ENCODE data around the gene AGTPBP1. TPM values are rescaled to one million over a fixed set of nuclear protein-coding genes. Genes with fewer than 3 reads are reported as not detected.
A peak's percentile ranks its signal among the peaks of the same experiment; 100 is the strongest.

The AGTPBP1 gene
- total and polyA plus RNA-seq, 3 experiments from 2014 or later, result 27.5 to 35.5 (median 30.2) TPM

- Mint-ChIP-seq H3K9me3 (no peaks in the 10 kb centered on the region), H3K4me3 (no peak overlapping the region), H3K36me3 (peaks cover 0 to 37% (median 13%) of the 10 kb centered on the region in 3 donors), H3K4me1 (peaks cover 6 to 18% (median 8%) of the 10 kb centered on the region in 3 donors), H3K27ac (no peak overlapping the region), H3K27me3 (no peaks in the 10 kb centered on the region)
- Histone ChIP-seq H3K36me3 (ENCODE audit: insufficient read depth, low read length) (no peaks in the 10 kb centered on the region), H3K4me3 (ENCODE audit: low read length) (no peak overlapping the region), H3K4me1 (ENCODE audit: insufficient read depth, low read length) (no peaks in the 10 kb centered on the region), H3K27ac (ENCODE audit: low read depth, low read length) (no peak overlapping the region), H3K27me3 (ENCODE audit: insufficient read depth, low read length, poor library complexity, severe bottlenecking) (no peaks in the 10 kb centered on the region), H3K9me3 (ENCODE audit: low read length) (no peaks in the 10 kb centered on the region)
- CTCF ChIA-PET, result no interaction called here
- POLR2A ChIA-PET, result no interaction called here
- no peak for DNase-seq
These were observed 124.5 kb downstream of the AGTPBP1 start for GRCh38 chr9:85617141-85617670.

- H3K27me3 Mint-ChIP-seq, result no peaks in the 10 kb centered on the region
- Histone ChIP-seq H3K27ac (ENCODE audit: low read depth, low read length) (no peak overlapping the region), H3K9me3 (ENCODE audit: low read length) (no peaks in the 10 kb centered on the region), H3K36me3 (ENCODE audit: insufficient read depth, low read length) (no peaks in the 10 kb centered on the region), H3K4me3 (ENCODE audit: low read length) (no peak overlapping the region), H3K4me1 (ENCODE audit: insufficient read depth, low read length) (no peaks in the 10 kb centered on the region), H3K27me3 (ENCODE audit: insufficient read depth, low read length, poor library complexity, severe bottlenecking) (no peaks in the 10 kb centered on the region)
- no peak overlapping the region for H3K4me3 Mint-ChIP-seq
- H3K9me3 Mint-ChIP-seq, result no peaks in the 10 kb centered on the region
- peaks cover 2 to 13% (median 6%) of the 10 kb centered on the region in 3 donors for H3K4me1 Mint-ChIP-seq
- H3K27ac Mint-ChIP-seq, result no peak overlapping the region
- POLR2A ChIA-PET, result no interaction called here
- CTCF ChIA-PET, result no interaction called here
- no peak for DNase-seq
- H3K36me3 Mint-ChIP-seq, result peaks cover 0 to 35% (median 11%) of the 10 kb centered on the region in 3 donors
These were observed 126.0 kb downstream of the AGTPBP1 start for GRCh38 chr9:85615792-85616191.

GRCh38 chr9:85610074-85610860, 131.5 kb downstream of the AGTPBP1 start:
- no peaks in the 10 kb centered on the region for H3K27me3 ChIP-seq (ENCODE audit: insufficient read depth, low read length, poor library complexity, severe bottlenecking)
- H3K4me1 ChIP-seq (ENCODE audit: insufficient read depth, low read length), result no peaks in the 10 kb centered on the region
- Mint-ChIP-seq H3K4me3 (peak overlapping the region in 4 of 7 donors; percentile 4 to 70 (median 48)), H3K27me3 (no peaks in the 10 kb centered on the region), H3K4me1 (peaks cover 8 to 29% (median 15%) of the 10 kb centered on the region in 3 donors), H3K36me3 (peaks cover 0 to 15% (median 6%) of the 10 kb centered on the region in 3 donors), H3K27ac (peak overlapping the region; percentile 10 to 91 (median 75)), H3K9me3 (no peaks in the 10 kb centered on the region)
- H3K9me3 ChIP-seq (ENCODE audit: low read length), result no peaks in the 10 kb centered on the region
- DNase-seq, result peak in 3 of 5 donors; percentile 50 to 55 (median 52)
- H3K27ac ChIP-seq (ENCODE audit: low read depth, low read length), result no peak overlapping the region
- H3K36me3 ChIP-seq (ENCODE audit: insufficient read depth, low read length), result no peaks in the 10 kb centered on the region
- ChIA-PET POLR2A (no interaction called here), CTCF (interaction anchor here (0.6 to 2.2 kb wide), 12 partner anchors 9 to 1214 kb away, joined by 3 to 22 read pairs (median 3); no protein-coding TSS in a partner anchor)
- no peak overlapping the region for H3K4me3 ChIP-seq (ENCODE audit: low read length)

- H3K4me3 ChIP-seq (ENCODE audit: low read length), result no peak overlapping the region
- no peaks in the 10 kb centered on the region for H3K9me3 ChIP-seq (ENCODE audit: low read length)
- H3K4me3 Mint-ChIP-seq, result no peak overlapping the region
- no peaks in the 10 kb centered on the region for H3K4me1 ChIP-seq (ENCODE audit: insufficient read depth, low read length)
- H3K4me1 Mint-ChIP-seq, result peaks cover 28 to 49% (median 48%) of the 10 kb centered on the region in 3 donors
- H3K27ac ChIP-seq (ENCODE audit: low read depth, low read length), result no peak overlapping the region
- H3K36me3 Mint-ChIP-seq, result peaks cover 14 to 37% (median 15%) of the 10 kb centered on the region in 3 donors
- no peak overlapping the region for H3K27ac Mint-ChIP-seq
- no peaks in the 10 kb centered on the region for H3K36me3 ChIP-seq (ENCODE audit: insufficient read depth, low read length)
- peaks cover 0 to 1% (median 0%) of the 10 kb centered on the region in 5 donors for H3K9me3 Mint-ChIP-seq
- POLR2A ChIA-PET, result no interaction called here
- H3K27me3 ChIP-seq (ENCODE audit: insufficient read depth, low read length, poor library complexity, severe bottlenecking), result no peaks in the 10 kb centered on the region
- CTCF ChIA-PET, result no interaction called here
- DNase-seq, result no peak
- no peaks in the 10 kb centered on the region for H3K27me3 Mint-ChIP-seq
These were observed 135.8 kb downstream of the AGTPBP1 start for GRCh38 chr9:85605905-85606304.

- ChIA-PET POLR2A (no interaction called here), CTCF (no interaction called here)
- no peak overlapping the region for H3K4me3 ChIP-seq (ENCODE audit: low read length)
- H3K4me1 ChIP-seq (ENCODE audit: insufficient read depth, low read length), result peaks cover 3% of the 10 kb centered on the region
- peaks cover 0 to 1% (median 0%) of the 10 kb centered on the region in 5 donors for H3K9me3 Mint-ChIP-seq
- peaks cover 14 to 39% (median 15%) of the 10 kb centered on the region in 3 donors for H3K36me3 Mint-ChIP-seq
- no peak overlapping the region for H3K4me3 Mint-ChIP-seq
- no peaks in the 10 kb centered on the region for H3K36me3 ChIP-seq (ENCODE audit: insufficient read depth, low read length)
- H3K4me1 Mint-ChIP-seq, result peaks cover 30 to 44% (median 42%) of the 10 kb centered on the region in 3 donors
- H3K27ac Mint-ChIP-seq, result peak overlapping the region in 1 of 8 donors; percentile 15
- no peak for DNase-seq
- no peak overlapping the region for H3K27ac ChIP-seq (ENCODE audit: low read depth, low read length)
- no peaks in the 10 kb centered on the region for H3K27me3 ChIP-seq (ENCODE audit: insufficient read depth, low read length, poor library complexity, severe bottlenecking)
- H3K27me3 Mint-ChIP-seq, result no peaks in the 10 kb centered on the region
- no peaks in the 10 kb centered on the region for H3K9me3 ChIP-seq (ENCODE audit: low read length)
These were observed 137.8 kb downstream of the AGTPBP1 start for GRCh38 chr9:85603936-85604335.

GRCh38 chr9:85602742-85603141, 139.0 kb downstream of the AGTPBP1 start:
- peaks cover 28 to 42% (median 39%) of the 10 kb centered on the region in 3 donors for H3K4me1 Mint-ChIP-seq
- H3K9me3 Mint-ChIP-seq, result peaks cover 0 to 1% (median 0%) of the 10 kb centered on the region in 5 donors
- peak overlapping the region in 1 of 7 donors; percentile 23 for H3K4me3 Mint-ChIP-seq
- Histone ChIP-seq H3K36me3 (ENCODE audit: insufficient read depth, low read length) (no peaks in the 10 kb centered on the region), H3K9me3 (ENCODE audit: low read length) (no peaks in the 10 kb centered on the region), H3K4me3 (ENCODE audit: low read length) (no peak overlapping the region), H3K27ac (ENCODE audit: low read depth, low read length) (no peak overlapping the region), H3K27me3 (ENCODE audit: insufficient read depth, low read length, poor library complexity, severe bottlenecking) (no peaks in the 10 kb centered on the region), H3K4me1 (ENCODE audit: insufficient read depth, low read length) (peaks cover 3% of the 10 kb centered on the region)
- H3K36me3 Mint-ChIP-seq, result peaks cover 14 to 38% (median 16%) of the 10 kb centered on the region in 3 donors
- peak overlapping the region in 1 of 8 donors; percentile 44 for H3K27ac Mint-ChIP-seq
- no peaks in the 10 kb centered on the region for H3K27me3 Mint-ChIP-seq
- ChIA-PET POLR2A (no interaction called here), CTCF (no interaction called here)
- DNase-seq, result no peak

- peaks cover 0 to 1% (median 0%) of the 10 kb centered on the region in 5 donors for H3K9me3 Mint-ChIP-seq
- peak overlapping the region in 3 of 7 donors; percentile 32 to 66 (median 34) for H3K4me3 Mint-ChIP-seq
- no peaks in the 10 kb centered on the region for H3K27me3 Mint-ChIP-seq
- no peak overlapping the region for H3K4me3 ChIP-seq (ENCODE audit: low read length)
- peaks cover 28 to 42% (median 36%) of the 10 kb centered on the region in 3 donors for H3K4me1 Mint-ChIP-seq
- DNase-seq, result peak in 3 of 5 donors; percentile 13 to 55 (median 17)
- H3K36me3 Mint-ChIP-seq, result peaks cover 14 to 42% (median 17%) of the 10 kb centered on the region in 3 donors
- no peaks in the 10 kb centered on the region for H3K9me3 ChIP-seq (ENCODE audit: low read length)
- POLR2A ChIA-PET, result no interaction called here
- no peaks in the 10 kb centered on the region for H3K36me3 ChIP-seq (ENCODE audit: insufficient read depth, low read length)
- H3K4me1 ChIP-seq (ENCODE audit: insufficient read depth, low read length), result peaks cover 3% of the 10 kb centered on the region
- peak overlapping the region in 5 of 8 donors; percentile 47 to 78 (median 64) for H3K27ac Mint-ChIP-seq
- H3K27ac ChIP-seq (ENCODE audit: low read depth, low read length), result no peak overlapping the region
- CTCF ChIA-PET, result interaction anchor here (0.9 kb wide), 1 partner anchor 10 kb away, joined by 3 read pairs; no protein-coding TSS in a partner anchor
- no peaks in the 10 kb centered on the region for H3K27me3 ChIP-seq (ENCODE audit: insufficient read depth, low read length, poor library complexity, severe bottlenecking)
These were observed 141.0 kb downstream of the AGTPBP1 start for GRCh38 chr9:85600675-85601263.
